Bronchial epithelial cell (primary cell): ENCODE measurements around the gene SMIM12. TPM values are rescaled to one million over a fixed set of nuclear protein-coding genes. Genes with fewer than 3 reads are reported as not detected.

Experiments
- DNase-seq: peaks from one replicate; pipeline ENCODE4 v3.0.0-alpha.2; 2010; ENCODE audit warnings: low read depth
- FAIRE-seq: peaks from 2 replicates; lab custom pipeline; 2011; peaks lifted over from hg19 to GRCh38; lab: Jason Lieb, UNC
- H3K27me3 ChIP-seq: 2 replicates; pipeline ENCODE4 v1.5.1; 2011; ENCODE audit warnings: low read length; ENCODE audit not compliant: control insufficient read depth, insufficient read depth
- H3K36me3 ChIP-seq: 2 replicates; pipeline ENCODE4 v1.5.1; 2011; ENCODE audit warnings: low read length; ENCODE audit not compliant: control insufficient read depth, insufficient read depth
- H3K4me3 ChIP-seq: 2 replicates; pipeline ENCODE4 v1.5.1; 2011; ENCODE audit warnings: mild to moderate bottlenecking, low read depth, low read length, control low read depth
- total RNA-seq: library from RNA; depleted of rRNA; stranded (reverse); fragments of >200 nt; gene quantifications from 2 replicates; pipeline ENCODE4 v1.2.1, GENCODE V29; 2014
- TF ChIP-seq, protein P1 (sequence below): IDR thresholded peaks from 2 replicates; pipeline ENCODE4 v1.5.1; 2011; ENCODE audit warnings: mild to moderate bottlenecking, moderate library complexity, low read length, control low read depth, inconsistent platforms; ENCODE audit not compliant: insufficient read depth, severe bottlenecking

The SMIM12 gene
- total RNA-seq, 1 donor from 2014 or later, result 34.8 TPM

GRCh38 chr1:34808051-34808810 lies 51.3 kb downstream of the SMIM12 start:
- FAIRE-seq (no peak), DNase-seq (no peak)
- TF ChIP-seq, protein P1, sequence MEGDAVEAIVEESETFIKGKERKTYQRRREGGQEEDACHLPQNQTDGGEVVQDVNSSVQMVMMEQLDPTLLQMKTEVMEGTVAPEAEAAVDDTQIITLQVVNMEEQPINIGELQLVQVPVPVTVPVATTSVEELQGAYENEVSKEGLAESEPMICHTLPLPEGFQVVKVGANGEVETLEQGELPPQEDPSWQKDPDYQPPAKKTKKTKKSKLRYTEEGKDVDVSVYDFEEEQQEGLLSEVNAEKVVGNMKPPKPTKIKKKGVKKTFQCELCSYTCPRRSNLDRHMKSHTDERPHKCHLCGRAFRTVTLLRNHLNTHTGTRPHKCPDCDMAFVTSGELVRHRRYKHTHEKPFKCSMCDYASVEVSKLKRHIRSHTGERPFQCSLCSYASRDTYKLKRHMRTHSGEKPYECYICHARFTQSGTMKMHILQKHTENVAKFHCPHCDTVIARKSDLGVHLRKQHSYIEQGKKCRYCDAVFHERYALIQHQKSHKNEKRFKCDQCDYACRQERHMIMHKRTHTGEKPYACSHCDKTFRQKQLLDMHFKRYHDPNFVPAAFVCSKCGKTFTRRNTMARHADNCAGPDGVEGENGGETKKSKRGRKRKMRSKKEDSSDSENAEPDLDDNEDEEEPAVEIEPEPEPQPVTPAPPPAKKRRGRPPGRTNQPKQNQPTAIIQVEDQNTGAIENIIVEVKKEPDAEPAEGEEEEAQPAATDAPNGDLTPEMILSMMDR, result no peak
- Histone ChIP-seq H3K4me3 (no peak overlapping the region), H3K27me3 (no peaks in the 10 kb centered on the region), H3K36me3 (no peaks in the 10 kb centered on the region)

DNA sequence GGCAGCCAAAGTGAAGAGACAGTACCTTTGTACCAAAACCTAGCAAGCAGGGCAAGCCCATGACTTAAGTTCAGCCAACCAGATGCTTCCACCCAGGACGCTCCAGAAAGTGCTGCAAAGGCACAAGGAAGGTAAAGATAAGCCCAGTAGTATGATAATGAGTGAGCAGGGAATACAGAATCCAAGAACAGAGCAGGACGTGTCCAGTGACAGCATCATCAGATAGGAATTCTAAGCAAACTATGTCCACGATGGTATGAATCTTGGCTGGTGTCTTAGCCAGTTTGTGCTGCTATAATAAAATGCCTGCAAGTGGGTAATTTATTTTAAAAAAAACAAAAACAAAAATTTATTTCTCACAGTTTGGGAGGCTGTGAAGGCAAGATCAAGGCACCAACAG lies 53.2 kb downstream of the SMIM12 start:
- FAIRE-seq, result no peak
- no peak overlapping the region for H3K4me3 ChIP-seq
- no peaks in the 10 kb centered on the region for H3K27me3 ChIP-seq
- DNase-seq, result peak; percentile 54
- TF ChIP-seq, protein P1, result no peak
- no peaks in the 10 kb centered on the region for H3K36me3 ChIP-seq

DNA sequence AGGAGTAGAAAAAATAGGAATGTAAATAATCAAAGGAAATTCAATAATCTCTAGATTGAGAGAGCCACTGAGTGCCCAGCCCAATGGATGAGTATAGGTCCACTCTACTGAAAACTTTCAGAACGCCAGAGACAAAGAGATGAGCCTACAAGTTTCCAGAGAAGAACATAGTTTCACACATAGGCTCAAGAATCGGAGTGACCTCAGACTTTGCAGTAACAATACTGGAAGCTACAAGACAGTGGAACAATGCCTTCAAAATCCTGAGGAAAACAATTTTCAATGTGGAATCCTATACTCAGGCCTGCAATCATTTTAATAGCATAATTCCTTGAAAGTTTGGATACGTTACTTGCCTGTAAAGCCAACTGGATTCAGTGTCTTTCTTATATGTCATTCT lies 55.8 kb downstream of the SMIM12 start:
- DNase-seq (no peak), FAIRE-seq (no peak)
- H3K36me3 ChIP-seq, result no peaks in the 10 kb centered on the region
- TF ChIP-seq, protein P1, result no peak
- no peaks in the 10 kb centered on the region for H3K27me3 ChIP-seq
- no peak overlapping the region for H3K4me3 ChIP-seq

Other genes with a start within 250 kb of the SMIM12 start
- 95.8 and 101 TPM in 2 replicates for gene GJB5, start 104.7 kb downstream of the SMIM12 start, total RNA-seq
- 8.2 and 17.3 TPM in 2 replicates for gene GJB4, start 100.0 kb downstream of the SMIM12 start, total RNA-seq
- gene GJB3, start 78.5 kb downstream of the SMIM12 start, total RNA-seq, result 136 and 159 TPM in 2 replicates
- gene GJA4, start 66.8 kb downstream of the SMIM12 start, total RNA-seq, result not detected in 2 replicates
- gene DLGAP3, start 69.9 kb upstream of the SMIM12 start, total RNA-seq, result not detected in 2 replicates
- gene TMEM35B, start 125.6 kb upstream of the SMIM12 start, total RNA-seq, result 7.8 and 8.4 TPM in 2 replicates
- gene ZMYM6, start 172.2 kb upstream of the SMIM12 start, total RNA-seq, result 10.5 and 10.8 TPM in 2 replicates
- gene ZMYM1, start 219.6 kb upstream of the SMIM12 start, total RNA-seq, result 21.0 and 23.2 TPM in 2 replicates